ENCODE measurements around the gene ARID1B.

ARID1B gene

DNA sequence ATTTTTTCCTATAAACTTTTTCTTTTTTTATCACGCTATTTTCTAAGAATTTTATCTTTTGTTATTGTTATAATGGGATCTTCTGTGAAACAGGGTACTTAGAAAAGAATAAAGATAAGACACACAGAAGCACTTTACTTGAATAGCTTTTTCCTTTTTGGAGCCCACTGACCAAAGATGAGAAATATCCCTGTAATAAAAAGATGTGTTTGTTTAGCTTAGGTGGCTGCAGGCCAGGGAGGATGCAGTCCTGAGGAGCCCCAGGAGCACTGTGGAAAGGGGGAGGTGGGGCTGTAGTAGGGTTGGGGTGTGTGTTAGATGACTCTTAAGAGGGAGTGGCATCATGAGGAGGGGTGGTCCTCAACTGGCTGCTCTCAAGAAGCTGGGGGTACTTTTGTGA, 128.6 kb downstream of the ARID1B start (continued):
- TF ChIP-seq, protein P1, sequence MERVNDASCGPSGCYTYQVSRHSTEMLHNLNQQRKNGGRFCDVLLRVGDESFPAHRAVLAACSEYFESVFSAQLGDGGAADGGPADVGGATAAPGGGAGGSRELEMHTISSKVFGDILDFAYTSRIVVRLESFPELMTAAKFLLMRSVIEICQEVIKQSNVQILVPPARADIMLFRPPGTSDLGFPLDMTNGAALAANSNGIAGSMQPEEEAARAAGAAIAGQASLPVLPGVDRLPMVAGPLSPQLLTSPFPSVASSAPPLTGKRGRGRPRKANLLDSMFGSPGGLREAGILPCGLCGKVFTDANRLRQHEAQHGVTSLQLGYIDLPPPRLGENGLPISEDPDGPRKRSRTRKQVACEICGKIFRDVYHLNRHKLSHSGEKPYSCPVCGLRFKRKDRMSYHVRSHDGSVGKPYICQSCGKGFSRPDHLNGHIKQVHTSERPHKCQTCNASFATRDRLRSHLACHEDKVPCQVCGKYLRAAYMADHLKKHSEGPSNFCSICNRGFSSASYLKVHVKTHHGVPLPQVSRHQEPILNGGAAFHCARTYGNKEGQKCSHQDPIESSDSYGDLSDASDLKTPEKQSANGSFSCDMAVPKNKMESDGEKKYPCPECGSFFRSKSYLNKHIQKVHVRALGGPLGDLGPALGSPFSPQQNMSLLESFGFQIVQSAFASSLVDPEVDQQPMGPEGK (tag by site-specific recombination; IDR thresholded peaks at IDR 0.05), result 0 out of 2 replicates have a peak, but pooled peaks have one; percentile 16
- TF ChIP-seq, protein P2, sequence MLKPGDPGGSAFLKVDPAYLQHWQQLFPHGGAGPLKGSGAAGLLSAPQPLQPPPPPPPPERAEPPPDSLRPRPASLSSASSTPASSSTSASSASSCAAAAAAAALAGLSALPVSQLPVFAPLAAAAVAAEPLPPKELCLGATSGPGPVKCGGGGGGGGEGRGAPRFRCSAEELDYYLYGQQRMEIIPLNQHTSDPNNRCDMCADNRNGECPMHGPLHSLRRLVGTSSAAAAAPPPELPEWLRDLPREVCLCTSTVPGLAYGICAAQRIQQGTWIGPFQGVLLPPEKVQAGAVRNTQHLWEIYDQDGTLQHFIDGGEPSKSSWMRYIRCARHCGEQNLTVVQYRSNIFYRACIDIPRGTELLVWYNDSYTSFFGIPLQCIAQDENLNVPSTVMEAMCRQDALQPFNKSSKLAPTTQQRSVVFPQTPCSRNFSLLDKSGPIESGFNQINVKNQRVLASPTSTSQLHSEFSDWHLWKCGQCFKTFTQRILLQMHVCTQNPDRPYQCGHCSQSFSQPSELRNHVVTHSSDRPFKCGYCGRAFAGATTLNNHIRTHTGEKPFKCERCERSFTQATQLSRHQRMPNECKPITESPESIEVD (tag by site-specific recombination; IDR thresholded peaks at IDR 0.05), result peak; percentile 90
- TF ChIP-seq ZNF843 (tag by site-specific recombination; IDR thresholded peaks at IDR 0.05) (peak; percentile 81), OSR2 (tag by site-specific recombination; IDR thresholded peaks at IDR 0.05) (peak; percentile 70), ZNF214 (tag by site-specific recombination; IDR thresholded peaks at IDR 0.05; ENCODE audit: borderline replicate concordance) (no peak), IKZF3 (tag by site-specific recombination; IDR thresholded peaks at IDR 0.05) (peak; percentile 37; the same call in 1 of the 2 replicates), ZSCAN30 (tag by site-specific recombination; IDR thresholded peaks at IDR 0.05) (peak; percentile 87), TCF7L2 (IDR thresholded peaks at IDR 0.05; ENCODE audit: borderline replicate concordance, low read depth, low read length) (peak; percentile 50; the same call in 1 of the 2 replicates), KLF1 (tag by site-specific recombination; IDR thresholded peaks at IDR 0.05) (peak; percentile 49; the same call in 1 of the 2 replicates), FEZF1 (tag by site-specific recombination; IDR thresholded peaks at IDR 0.05) (peak; percentile 77), ZFP37 (tag by site-specific recombination; IDR thresholded peaks at IDR 0.05) (no peak)
- TF ChIP-seq, protein P3, sequence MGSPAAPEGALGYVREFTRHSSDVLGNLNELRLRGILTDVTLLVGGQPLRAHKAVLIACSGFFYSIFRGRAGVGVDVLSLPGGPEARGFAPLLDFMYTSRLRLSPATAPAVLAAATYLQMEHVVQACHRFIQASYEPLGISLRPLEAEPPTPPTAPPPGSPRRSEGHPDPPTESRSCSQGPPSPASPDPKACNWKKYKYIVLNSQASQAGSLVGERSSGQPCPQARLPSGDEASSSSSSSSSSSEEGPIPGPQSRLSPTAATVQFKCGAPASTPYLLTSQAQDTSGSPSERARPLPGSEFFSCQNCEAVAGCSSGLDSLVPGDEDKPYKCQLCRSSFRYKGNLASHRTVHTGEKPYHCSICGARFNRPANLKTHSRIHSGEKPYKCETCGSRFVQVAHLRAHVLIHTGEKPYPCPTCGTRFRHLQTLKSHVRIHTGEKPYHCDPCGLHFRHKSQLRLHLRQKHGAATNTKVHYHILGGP (tag by site-specific recombination; IDR thresholded peaks at IDR 0.05), result peak; percentile 10; the same call in 1 of the 2 replicates

DNA sequence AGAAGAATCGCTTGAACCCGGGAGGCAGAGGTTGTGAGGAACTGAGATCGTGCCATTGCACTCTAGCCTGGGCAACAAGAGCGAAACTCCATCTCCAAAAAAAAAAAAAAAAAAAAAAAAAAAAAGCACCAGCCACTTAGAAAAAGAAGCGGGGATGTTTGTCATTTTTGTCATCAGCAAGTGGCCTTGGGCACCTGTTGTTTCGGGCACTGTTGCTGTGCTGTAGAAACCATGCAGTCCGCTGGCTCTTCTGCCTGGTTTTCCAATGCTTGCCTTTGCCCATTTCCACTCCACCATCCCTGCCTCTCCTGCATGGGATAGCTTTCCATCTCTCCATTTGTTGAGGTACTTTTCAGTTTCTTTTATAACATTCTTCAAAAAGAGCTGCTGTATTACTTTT, 129.3 kb downstream of the ARID1B start:
- H3K27ac ChIP-seq (ENCODE audit: extremely low read depth, low read depth, low read length), result no peak overlapping the region
- ChIA-PET POLR2A (interaction anchor here (0.7 kb wide), 1 partner anchor 9 kb away, joined by 4 read pairs; no protein-coding TSS in a partner anchor), CTCF (no interaction called here)
- H3K4me3 ChIP-seq (ENCODE audit: low read depth, low read length), result no peak overlapping the region
- 0 out of 3 replicates have a peak, but pooled peaks cover 0 to 5% of the 10 kb centered on the region in 2 experiments for H3K36me3 ChIP-seq (ENCODE audit: control insufficient read depth in 2 of 2, insufficient read depth in 1 of 2, low read length in 2 of 2)
- peak; percentile 94 for TF ChIP-seq SCRT2 (tag by site-specific recombination; IDR thresholded peaks at IDR 0.05)
- TF ChIP-seq, protein P4, sequence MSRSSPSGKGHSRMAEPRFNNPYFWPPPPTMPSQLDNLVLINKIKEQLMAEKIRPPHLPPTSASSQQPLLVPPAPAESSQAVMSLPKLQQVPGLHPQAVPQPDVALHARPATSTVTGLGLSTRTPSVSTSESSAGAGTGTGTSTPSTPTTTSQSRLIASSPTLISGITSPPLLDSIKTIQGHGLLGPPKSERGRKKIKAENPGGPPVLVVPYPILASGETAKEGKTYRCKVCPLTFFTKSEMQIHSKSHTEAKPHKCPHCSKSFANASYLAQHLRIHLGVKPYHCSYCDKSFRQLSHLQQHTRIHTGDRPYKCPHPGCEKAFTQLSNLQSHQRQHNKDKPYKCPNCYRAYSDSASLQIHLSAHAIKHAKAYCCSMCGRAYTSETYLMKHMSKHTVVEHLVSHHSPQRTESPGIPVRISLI (tag by site-specific recombination; IDR thresholded peaks at IDR 0.05), result peak; percentile 71; the same call in 1 of the 2 replicates
- TF ChIP-seq TRIM28 (IDR thresholded peaks at IDR 0.05; ENCODE audit: borderline replicate concordance, low read length), result no peak
- TF ChIP-seq, protein P5, sequence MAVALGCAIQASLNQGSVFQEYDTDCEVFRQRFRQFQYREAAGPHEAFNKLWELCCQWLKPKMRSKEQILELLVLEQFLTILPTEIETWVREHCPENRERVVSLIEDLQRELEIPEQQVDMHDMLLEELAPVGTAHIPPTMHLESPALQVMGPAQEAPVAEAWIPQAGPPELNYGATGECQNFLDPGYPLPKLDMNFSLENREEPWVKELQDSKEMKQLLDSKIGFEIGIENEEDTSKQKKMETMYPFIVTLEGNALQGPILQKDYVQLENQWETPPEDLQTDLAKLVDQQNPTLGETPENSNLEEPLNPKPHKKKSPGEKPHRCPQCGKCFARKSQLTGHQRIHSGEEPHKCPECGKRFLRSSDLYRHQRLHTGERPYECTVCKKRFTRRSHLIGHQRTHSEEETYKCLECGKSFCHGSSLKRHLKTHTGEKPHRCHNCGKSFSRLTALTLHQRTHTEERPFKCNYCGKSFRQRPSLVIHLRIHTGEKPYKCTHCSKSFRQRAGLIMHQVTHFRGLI (tag by site-specific recombination; IDR thresholded peaks at IDR 0.05), result no peak
- TF ChIP-seq ZFHX2 (tag by site-specific recombination; conservative IDR thresholded peaks at IDR 0.05), result 0 out of 2 replicates have a peak, but pooled peaks have one; percentile 1
- TF ChIP-seq SCRT1 (tag by site-specific recombination; IDR thresholded peaks at IDR 0.05; ENCODE audit: borderline replicate concordance), result peak; percentile 93
- H3K9me3 ChIP-seq (ENCODE audit: control insufficient read depth, insufficient read depth, low read depth, low read length), result no peaks in the 10 kb centered on the region
- peaks cover 21% of the 10 kb centered on the region for H3K4me1 ChIP-seq (ENCODE audit: control insufficient read depth, insufficient read depth, low read length)

Measured in HEK293 (cell line).